Middle frontal gyrus (tissue), 1 donor: ENCODE measurements around the gene GRHL1.
"Not testable (repeated sequence)": the region's sequence is repeated elsewhere in the genome, so short reads cannot be mapped to it uniquely, and the experiment has no call there.

ENCODE experiments used
- DNase-seq: peaks from one replicate; pipeline ENCODE4 v3.0.0-alpha.2; 2015; ENCODE audit warnings: low spot score; ENCODE audit errors: extremely low spot score

The GRHL1 gene

DNA sequence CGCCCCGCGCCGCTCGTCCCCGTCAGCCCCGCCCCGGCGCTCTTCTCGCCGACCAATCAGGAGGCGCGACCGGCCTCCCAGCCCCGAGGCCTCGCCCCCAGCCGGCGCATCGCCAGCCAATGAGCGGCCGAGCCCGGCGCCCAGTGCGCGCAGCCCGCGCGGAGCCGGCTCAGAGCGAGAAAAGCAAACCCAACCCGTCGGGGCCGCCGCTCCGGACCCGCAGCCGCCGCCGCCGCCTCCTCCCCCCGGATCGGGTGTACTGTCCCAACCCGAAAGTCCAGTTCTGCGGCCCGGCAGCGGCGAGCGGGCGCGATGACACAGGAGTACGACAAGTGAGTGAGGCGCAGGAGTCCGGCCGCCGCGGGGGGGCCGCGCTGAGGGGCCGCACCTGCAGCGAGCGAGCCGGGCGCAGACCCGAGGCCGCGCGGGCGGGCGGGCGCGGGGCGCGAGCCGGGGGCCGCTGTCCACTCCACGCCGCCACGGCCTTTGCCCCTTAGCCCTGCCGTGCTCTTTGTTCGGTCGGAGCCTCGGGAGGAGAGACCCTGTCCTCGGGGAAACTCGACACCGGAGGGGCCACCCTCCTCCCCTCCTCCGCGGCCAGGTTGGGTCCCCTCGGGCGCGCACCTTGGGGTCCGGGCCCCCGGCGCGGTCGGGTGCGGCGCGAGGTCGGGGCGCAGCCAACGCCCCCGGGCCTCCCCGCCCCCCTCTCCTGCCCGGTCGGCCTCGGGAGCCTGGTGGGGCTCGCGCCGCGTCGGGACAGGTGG, at the start of gene GRHL1:
Gene GRHL1, plus strand, starts transcription at position 172 of the 764 bp plus-strand sequence. Its CDS starts 141 bp downstream, at position 313.
- peak; percentile 88 for DNase-seq

- no peak for DNase-seq
Observed at GRCh38 chr2:9905413-9905812, 46.1 kb upstream of the GRHL1 start.

GRCh38 chr2:9907402-9907801, 44.1 kb upstream of the GRHL1 start:
- DNase-seq = no peak

GRCh38 chr2:9908639-9909038, 42.9 kb upstream of the GRHL1 start:
- no peak for DNase-seq

- no peak for DNase-seq
Observed at GRCh38 chr2:9909106-9909505, 42.4 kb upstream of the GRHL1 start.

GRCh38 chr2:9910699-9911098, 40.8 kb upstream of the GRHL1 start:
- DNase-seq = no peak

DNA sequence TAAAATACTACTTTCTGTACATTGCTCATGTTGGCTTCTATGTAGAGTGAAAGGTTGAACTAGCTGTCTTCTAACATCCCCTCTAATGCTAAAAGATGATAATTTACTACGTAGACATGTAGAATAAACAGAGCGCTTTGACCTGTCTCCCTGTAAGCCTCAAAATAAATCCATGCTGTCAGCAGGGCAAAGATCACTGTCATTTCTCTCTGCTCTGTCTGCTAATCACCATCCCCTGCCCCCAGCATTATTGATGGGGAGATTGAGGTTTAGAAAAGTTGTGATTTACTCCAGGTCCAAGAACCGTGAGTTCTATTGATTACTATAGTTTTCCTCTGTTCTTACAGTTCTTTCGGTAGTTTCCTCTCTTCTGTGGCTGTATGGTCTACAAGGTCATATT, 39.0 kb upstream of the GRHL1 start:
- DNase-seq = no peak

DNA sequence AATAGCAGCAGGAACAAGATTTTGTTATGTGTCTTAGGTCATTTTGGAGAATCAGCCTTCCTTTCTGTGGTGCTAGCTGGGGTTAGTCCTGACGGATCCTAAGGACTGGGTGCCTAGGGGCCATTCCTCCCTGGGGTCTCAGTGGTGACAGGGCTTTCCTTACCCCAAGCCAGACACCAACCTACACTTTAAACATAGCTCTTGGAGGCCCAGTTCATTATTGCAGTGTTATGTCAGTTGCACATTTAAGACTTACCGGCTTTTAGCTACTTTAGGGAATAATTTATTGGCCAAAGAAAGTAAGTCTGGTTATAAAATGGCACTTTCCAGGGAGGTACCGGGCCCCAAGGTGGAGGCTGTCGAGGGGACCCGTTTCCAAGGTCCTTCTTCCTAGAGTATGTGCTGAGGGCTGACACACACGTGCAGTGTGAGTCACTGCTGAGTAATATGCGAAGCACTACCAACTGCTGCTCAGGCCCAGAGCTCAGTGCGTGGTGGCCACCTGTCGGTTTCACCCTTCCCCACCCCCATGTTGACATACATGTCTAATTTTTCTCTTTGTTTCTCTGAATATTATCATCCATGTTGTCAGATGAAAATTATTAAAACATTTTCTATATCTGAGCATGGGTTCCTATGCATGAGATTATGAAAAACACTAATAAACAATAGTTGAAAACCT, 37.0 kb upstream of the GRHL1 start:
- no peak for DNase-seq

DNA sequence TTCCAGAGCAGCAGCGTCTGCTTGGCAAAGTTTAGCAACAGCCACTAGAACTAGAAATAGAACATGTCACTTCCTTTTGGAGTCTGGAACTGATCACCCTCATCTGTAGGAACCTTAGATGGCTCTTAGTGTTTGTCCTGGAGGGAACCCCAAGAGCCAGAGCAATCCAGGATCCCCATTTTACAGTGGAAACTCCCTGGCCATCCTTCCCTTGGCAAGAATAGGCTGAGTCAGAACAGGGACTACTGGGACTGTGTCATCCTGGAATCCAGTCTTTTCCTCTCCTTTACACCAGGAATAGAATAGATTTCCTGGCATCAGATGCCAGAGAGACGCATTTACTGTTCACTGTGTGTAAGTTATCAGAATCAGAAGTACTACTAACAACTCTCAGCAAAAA, 33.2 kb upstream of the GRHL1 start:
- DNase-seq = no peak

GRCh38 chr2:9919512-9919911, 32.0 kb upstream of the GRHL1 start:
- no peak for DNase-seq

- not testable (repeated sequence) for DNase-seq
Observed at GRCh38 chr2:9927020-9927419, 24.5 kb upstream of the GRHL1 start.

- DNase-seq = no peak
Observed at GRCh38 chr2:9937258-9937657, 14.2 kb upstream of the GRHL1 start.

DNA sequence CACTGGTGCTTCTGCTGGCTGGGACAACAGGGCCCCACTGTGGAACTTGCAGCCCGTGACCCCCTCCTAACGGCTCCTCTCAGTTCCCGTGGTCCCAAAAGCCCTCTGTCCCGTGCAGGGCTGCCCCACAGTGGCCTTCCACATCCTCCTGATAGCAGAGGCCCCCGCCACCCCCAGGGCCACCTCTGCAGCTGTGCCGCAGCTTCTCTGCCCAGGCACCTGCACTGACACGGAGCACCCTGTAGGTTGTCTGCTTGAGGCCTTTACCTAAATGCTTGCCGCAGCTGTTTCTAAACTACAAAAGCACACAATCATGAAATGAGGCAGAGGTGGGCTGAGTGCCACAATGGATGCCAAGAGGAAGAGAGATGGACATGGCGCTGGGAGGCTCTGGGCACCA, 13.5 kb upstream of the GRHL1 start:
- DNase-seq = no peak

DNA sequence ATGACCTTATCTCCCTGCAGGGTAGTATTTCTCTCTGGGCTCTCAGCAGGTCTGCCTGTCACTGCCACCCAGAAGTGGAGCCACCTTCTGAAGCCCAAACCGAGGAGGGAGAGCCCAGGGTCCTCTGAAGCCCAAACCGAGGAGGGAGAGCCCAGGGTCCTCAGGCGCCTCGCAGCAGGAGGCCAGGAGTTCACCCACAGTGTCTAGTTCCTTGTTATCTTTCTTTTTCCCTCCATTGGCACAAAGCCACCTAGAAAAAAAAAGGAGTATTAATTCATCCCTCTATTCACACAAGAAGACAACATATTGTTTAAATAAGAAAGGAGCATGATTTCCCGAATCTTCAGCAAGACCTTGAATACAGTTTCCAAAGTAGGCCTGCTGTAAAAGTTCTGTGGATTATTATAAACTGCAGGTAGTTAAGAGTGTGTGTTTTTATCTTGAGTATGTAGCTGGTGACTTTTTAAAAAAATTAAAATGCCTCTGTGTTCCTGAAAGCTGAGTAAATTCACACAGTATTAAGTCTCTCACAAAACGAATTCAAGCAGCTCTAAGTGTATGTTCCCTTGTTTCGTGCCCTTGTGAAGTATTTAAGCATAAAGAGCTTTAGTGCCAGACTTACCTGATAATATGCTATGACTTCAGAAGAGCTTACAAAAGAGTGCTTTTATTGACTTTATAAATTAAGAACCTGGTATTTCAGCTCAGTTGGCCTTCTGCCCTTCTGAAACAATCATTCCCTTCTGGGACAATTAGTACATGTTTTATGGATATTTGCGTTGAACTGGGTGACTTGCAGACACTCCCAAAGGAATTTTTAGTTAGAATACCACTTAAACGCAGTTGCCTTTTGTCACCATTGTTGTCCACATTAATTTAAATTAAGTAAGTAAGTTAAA, 11.7 kb upstream of the GRHL1 start:
- no peak for DNase-seq

DNA sequence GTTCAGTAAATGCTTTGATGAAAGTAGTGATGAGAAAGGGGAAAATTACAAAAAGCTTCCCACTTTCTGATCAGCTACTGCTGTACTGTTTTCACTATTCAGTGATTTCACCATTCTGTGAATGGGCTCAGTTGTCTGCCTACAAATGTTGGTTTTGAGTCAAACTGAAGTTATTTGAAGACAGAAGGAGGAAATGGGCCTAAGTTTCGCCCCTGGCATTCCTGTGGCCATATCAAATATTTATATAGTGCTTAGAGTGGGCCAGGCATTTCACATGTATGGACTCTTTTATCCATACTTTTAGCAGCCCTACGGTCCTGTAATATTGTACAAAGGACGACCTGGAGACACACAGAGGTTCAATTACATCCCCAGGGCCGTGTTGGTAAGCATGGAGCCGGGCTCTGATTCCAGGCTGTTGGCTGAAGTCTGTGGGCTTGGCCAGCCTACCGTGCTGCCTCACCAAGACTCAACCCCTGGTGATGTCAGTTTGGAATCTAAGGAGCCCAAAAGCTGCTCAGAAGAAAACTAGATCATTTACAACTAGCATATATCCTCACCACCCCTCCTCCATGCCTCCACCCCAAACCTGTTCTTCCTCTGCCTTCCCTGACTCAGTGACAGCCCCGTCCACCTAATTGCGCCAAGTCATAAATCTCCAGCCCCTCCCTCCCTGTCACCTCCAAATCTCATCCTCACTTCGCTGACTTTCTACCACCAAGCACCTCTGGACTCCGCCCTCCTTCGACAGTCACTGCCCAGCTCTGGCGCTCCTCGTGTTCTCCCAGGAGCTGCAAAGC, 10.1 kb upstream of the GRHL1 start:
- DNase-seq = no peak

DNA sequence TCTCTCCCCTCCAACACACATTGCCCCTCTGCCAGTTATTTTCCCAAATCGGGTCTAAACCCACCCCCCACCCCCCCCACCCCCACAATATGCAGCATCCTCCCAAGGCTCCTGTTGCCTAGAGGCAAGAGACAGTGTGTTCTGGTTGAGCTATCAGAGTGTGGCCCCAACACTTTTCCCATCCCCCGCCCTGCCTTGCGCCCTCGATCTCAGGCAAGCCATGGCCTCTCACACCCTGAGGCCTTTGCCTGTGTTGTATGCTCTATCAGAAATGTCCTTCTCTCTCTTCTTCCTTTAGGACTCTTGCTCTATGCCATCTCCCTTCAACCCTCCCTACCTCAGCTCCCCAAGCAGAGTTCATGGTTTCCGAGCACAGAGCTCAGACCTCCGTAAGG, 9.5 kb upstream of the GRHL1 start:
- no peak for DNase-seq

- no peak for DNase-seq
Observed at GRCh38 chr2:9944330-9944758, 7.1 kb upstream of the GRHL1 start.

- no peak for DNase-seq
Observed at GRCh38 chr2:9945596-9945995, 5.9 kb upstream of the GRHL1 start.

DNA sequence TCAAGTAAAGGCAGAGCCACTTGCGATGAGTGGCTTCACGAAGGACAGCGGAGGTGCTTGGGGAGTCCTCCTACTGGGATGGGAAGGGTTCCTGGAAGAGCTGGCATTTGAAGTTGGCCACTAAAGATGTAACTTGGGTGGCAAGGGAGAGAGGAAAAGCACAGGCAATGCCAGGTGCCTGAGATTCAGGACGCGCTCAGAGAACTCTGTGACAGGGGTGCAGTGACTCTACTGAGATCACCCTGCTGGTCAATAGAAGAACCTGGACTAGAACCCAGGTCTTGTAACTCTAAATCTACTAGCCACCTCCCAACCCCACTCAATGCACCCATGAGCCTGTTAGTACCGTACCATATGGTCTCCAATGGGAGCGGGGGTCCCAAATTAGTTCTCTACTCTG, 5.4 kb upstream of the GRHL1 start:
- no peak for DNase-seq

GRCh38 chr2:9946818-9947217, 4.7 kb upstream of the GRHL1 start:
- no peak for DNase-seq

DNA sequence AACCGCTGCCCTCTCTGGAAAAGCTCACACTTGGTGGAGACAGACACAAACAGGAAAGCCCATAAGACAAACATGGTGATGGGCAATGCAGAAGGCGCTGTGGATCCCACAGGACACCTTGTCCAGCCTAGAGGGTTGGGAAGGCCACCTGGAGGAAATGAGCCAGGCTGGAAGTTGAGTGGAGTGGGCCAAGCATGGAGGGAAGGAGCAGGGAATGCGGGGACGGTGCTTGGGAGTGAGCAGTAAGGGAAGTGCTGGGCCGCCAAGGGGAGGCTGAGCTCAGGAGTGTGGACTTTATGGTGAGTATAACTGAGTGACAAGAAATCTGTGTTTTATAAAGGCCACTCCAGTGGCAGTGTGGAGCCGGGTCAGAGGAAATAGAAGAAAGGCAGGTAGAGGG, 2.8 kb upstream of the GRHL1 start:
- DNase-seq = no peak
